Nephron progenitor cell (in vitro differentiated cells): ENCODE measurements around the gene NOD2.

Experiments
- DNase-seq: peaks from one replicate; pipeline ENCODE4 v3.0.0; 2021
- H3K27ac Mint-ChIP-seq: 2 replicates; pipeline ENCODE4 v1.8.0; 2021; ENCODE audit warnings: mild to moderate bottlenecking, moderate library complexity, mixed read lengths
- H3K27me3 Mint-ChIP-seq: 2 replicates; pipeline ENCODE4 v1.8.0; 2021; ENCODE audit warnings: mild to moderate bottlenecking, low read depth, mixed read lengths; ENCODE audit not compliant: poor library complexity
- H3K36me3 Mint-ChIP-seq: 2 replicates; pipeline ENCODE4 v1.8.0; 2021; ENCODE audit warnings: low read depth, mixed read lengths
- H3K4me1 Mint-ChIP-seq: 2 replicates; pipeline ENCODE4 v1.8.0; 2021; ENCODE audit warnings: mixed read lengths
- H3K4me3 Mint-ChIP-seq: 2 replicates; pipeline ENCODE4 v1.8.0; 2021; ENCODE audit warnings: mild to moderate bottlenecking, moderate library complexity, mixed read lengths
- H3K9me3 Mint-ChIP-seq: 2 replicates; pipeline ENCODE4 v1.8.0; 2021; ENCODE audit warnings: mild to moderate bottlenecking, moderate library complexity, mixed read lengths
- TF ChIP-seq, protein P1 (sequence below): fragments of 200-600 bp; sonication (generic); IDR thresholded peaks from 2 replicates; pipeline ENCODE4 v1.5.0; 2021; ENCODE audit warnings: antibody characterized with exemption

Gene NOD2

DNA sequence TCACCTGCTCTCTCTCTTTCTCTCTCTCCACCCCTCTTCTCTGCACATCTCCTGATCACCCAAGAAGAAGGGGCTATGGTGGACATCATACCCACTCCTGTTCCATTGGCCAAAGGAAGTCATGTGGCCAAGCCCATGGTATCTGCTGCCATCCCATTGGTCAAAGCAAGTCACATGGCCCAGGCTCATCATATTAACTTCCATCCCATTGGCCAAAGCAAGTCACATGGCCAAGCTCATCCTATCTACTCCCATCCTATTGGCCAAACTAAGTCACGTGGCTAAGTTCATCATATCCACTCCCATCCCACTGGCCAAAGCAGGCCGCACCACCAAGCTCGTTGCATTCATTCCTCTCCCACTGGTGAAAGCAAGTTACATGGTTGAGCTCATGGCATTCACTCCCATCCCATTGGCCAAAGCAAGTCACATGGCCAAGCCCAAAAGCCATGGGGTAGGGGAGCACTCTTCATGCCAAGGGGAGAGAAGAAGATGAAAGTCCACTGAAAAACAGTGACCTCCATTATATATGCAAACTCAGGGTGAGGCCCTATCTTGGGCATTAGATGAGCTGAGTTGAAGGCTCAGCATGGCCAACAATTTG, 41.5 kb upstream of the NOD2 start:
- DNase-seq: no peak
- Mint-ChIP-seq H3K4me3 (no peak overlapping the region), H3K27me3 (peaks cover 6% of the 10 kb centered on the region), H3K9me3 (no peaks in the 10 kb centered on the region), H3K4me1 (peaks cover 15% of the 10 kb centered on the region), H3K36me3 (peaks cover 22% of the 10 kb centered on the region), H3K27ac (no peak overlapping the region)
- TF ChIP-seq, protein P1, sequence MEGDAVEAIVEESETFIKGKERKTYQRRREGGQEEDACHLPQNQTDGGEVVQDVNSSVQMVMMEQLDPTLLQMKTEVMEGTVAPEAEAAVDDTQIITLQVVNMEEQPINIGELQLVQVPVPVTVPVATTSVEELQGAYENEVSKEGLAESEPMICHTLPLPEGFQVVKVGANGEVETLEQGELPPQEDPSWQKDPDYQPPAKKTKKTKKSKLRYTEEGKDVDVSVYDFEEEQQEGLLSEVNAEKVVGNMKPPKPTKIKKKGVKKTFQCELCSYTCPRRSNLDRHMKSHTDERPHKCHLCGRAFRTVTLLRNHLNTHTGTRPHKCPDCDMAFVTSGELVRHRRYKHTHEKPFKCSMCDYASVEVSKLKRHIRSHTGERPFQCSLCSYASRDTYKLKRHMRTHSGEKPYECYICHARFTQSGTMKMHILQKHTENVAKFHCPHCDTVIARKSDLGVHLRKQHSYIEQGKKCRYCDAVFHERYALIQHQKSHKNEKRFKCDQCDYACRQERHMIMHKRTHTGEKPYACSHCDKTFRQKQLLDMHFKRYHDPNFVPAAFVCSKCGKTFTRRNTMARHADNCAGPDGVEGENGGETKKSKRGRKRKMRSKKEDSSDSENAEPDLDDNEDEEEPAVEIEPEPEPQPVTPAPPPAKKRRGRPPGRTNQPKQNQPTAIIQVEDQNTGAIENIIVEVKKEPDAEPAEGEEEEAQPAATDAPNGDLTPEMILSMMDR: no peak

- TF ChIP-seq, protein P1: no peak
- Mint-ChIP-seq H3K4me1 (peaks cover 24% of the 10 kb centered on the region), H3K9me3 (no peaks in the 10 kb centered on the region), H3K4me3 (no peak overlapping the region), H3K36me3 (peaks cover 21% of the 10 kb centered on the region), H3K27ac (no peak overlapping the region), H3K27me3 (peaks cover 12% of the 10 kb centered on the region)
- DNase-seq: no peak
Measured at GRCh38 chr16:50652836-50653425, 40.5 kb upstream of the NOD2 start.

GRCh38 chr16:50653633-50654519, 39.5 kb upstream of the NOD2 start:
- DNase-seq: no peak
- Mint-ChIP-seq H3K4me3 (no peak overlapping the region), H3K9me3 (no peaks in the 10 kb centered on the region), H3K27ac (peak overlapping the region; percentile 39), H3K27me3 (peaks cover 12% of the 10 kb centered on the region), H3K36me3 (peaks cover 13% of the 10 kb centered on the region), H3K4me1 (peaks cover 27% of the 10 kb centered on the region)
- TF ChIP-seq, protein P1: no peak

DNA sequence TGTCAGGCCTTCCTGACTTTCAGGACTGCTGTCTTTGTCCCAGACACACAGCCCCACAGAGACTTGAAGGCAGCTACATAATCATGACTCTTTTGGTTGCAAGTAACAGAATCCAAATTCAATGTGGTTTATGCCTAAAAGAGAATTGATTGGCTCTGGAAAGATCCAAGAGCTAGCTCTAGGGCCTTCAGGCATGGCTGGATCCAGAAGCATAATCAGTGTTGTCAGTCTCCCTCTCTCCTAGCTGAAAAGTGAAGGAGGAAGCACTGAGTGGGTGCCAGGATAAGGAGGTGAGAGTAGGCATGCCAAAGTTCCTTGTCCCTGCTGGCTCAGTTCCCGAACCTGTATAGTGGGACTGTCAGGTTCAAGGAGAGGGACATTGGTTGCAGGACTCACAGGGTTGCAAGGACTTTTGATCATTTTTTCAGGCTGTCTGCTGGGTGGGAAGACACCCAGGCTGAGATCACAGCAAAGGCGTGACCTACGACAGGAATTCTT, 37.8 kb upstream of the NOD2 start:
- DNase-seq: no peak
- H3K36me3 Mint-ChIP-seq: peaks cover 7% of the 10 kb centered on the region
- peaks cover 8% of the 10 kb centered on the region for H3K27me3 Mint-ChIP-seq
- H3K9me3 Mint-ChIP-seq: no peaks in the 10 kb centered on the region
- H3K4me1 Mint-ChIP-seq: peaks cover 36% of the 10 kb centered on the region
- H3K27ac Mint-ChIP-seq: no peak overlapping the region
- TF ChIP-seq, protein P1: no peak
- no peak overlapping the region for H3K4me3 Mint-ChIP-seq

- no peak for DNase-seq
- Mint-ChIP-seq H3K27ac (peak overlapping the region; percentile 46), H3K36me3 (no peaks in the 10 kb centered on the region), H3K4me3 (no peak overlapping the region), H3K9me3 (no peaks in the 10 kb centered on the region), H3K4me1 (peaks cover 36% of the 10 kb centered on the region), H3K27me3 (peaks cover 8% of the 10 kb centered on the region)
- TF ChIP-seq, protein P1: no peak
Measured at GRCh38 chr16:50657241-50657640, 36.2 kb upstream of the NOD2 start.
